Measurements from ENCODE around the gene MEX3A.

The MEX3A gene

DNA sequence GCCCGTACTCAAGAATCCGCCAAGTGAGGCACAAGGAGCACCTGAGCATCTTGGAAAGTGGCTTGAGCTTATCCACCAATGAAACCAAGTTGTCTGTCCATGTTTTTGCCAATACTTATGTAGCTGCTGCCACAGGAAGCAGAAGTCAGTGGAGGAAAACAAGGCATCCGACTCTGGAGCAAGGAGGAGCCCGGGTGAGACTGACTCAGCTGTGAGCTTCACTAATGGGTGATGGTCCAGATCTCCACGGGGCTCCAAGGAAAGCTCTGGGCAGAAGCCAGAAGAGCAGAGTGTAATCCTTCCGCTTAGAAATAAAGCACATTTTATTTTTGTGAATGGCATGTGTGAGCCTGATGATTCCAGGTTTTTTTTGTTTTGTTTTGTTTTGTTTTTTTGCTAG is 49.3 kb downstream of the MEX3A start:
- DNase-seq (ENCODE audit: low read depth, low spot score), result no peak
- no peak overlapping the region for H3K27ac ChIP-seq

DNA sequence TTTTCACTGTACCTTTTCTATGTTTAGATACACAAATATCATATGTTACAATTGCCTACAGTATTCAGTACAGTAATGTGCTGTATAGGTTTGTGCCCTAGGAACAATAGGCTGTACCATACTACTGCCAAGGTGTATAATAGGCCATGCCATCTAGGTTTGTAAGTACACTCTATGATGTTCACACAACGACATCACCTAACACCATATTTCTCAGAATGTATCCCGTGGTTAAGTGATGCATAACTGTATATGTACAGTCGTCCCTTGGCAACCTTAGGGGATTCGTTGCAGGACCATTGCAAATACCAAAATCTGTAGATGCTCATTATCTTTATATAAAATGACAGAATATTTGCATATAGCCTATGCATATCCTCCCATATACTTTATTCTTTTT is 55.7 kb downstream of the MEX3A start:
- no peak for DNase-seq (ENCODE audit: low read depth, low spot score)
- H3K27ac ChIP-seq, result no peak overlapping the region

DNA sequence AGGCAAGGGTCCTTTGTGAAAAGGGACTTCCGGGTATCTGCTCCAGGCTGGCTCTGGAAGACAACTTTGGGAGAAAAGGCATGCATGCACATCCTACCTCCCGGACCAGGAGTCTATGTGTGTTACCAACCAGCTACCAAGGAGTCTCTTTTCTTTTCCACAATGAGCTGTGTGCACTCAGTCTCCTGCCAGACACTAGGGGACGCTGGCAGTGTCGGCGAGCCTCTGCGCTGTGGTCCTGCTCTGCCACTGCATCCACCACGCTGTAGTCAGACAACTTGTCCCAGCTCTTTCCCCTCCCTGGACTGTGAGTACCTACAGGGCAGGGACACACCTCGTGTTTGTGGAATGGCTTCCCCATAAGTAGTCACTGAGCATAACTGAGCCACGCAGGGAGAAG is 56.4 kb downstream of the MEX3A start:
- no peak overlapping the region for H3K27ac ChIP-seq
- DNase-seq (ENCODE audit: low read depth, low spot score), result no peak

DNA sequence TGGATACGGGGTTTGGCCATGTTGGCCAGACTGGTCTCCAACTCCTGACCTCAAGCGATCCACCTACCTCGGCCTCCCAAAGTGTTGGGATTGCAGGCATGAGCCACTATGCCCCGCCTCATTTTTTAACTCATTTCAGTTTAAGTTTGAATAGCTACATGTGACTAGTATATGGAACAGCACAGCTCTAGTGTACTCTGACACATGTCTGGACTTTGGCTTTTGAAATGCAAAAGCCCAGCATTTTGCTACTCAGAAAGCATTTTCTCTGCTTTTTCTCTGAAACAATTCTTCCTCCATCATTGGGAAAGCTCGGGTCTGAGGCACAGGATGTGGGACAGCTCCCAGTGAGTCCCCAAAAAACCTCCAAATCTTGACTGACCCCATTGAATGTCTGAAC is 57.5 kb downstream of the MEX3A start:
- no peak for DNase-seq (ENCODE audit: low read depth, low spot score)
- no peak overlapping the region for H3K27ac ChIP-seq

Data from epithelial cell of prostate (primary cell).